ENCODE results near the gene LARGE1.

The LARGE1 gene

DNA sequence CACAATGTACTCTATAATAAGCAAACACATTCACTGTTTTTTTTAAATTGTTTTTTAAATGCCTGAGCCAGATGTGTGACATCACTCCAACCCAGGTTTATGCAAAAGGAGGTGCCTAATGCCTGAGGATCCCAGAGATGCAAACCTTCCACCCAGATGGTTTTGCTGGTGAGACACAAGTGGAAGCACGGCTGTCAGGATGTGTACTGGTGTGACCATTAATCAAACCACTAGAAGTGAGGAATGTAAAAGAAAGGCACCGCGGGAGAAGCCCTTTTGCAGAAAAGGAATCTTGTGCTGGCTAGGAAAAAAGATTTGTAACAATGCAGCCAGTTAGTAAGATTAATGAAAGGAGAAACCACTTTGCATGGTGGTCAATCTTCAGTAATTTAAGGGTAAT lies 407.4 kb downstream of the LARGE1 start:
- DNase-seq (ENCODE audit: insufficient read length, low spot score) = no peak
- no peak for FAIRE-seq

GRCh38 chr22:33510429-33510904 lies 409.8 kb downstream of the LARGE1 start:
- FAIRE-seq = no peak

DNA sequence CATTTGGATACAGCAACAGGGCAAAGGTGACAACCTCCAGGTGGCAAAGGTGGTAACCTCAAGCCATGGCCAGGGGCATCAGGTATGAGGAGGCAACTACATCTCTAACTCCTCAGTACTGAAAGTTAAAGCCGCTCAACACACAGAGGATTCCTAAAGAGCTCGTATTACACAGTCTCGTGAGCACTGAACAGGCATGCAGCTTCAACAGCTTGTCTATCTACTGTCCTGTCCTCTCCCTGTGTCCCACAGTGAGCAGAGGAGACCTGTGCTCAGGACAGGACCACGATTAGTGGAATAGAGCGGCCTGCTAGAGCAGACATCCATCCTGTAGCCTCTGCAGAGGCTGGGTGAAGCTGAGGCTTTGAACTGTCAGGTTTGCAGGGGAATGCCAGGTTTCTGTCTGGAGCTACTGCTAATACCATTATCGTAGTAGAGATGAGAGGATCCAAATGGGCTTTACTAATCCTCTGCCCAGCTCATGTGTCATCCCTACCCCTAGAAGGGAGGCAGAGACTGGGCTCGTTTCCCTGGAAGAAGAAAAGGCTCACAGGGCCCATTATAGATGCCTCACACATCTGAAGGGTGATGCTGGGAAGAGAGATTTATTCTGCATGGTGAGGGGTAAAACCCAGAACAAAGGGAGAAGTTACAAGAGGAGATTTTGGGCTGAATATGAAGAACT lies 415.2 kb downstream of the LARGE1 start:
- FAIRE-seq = no peak
- no peak for DNase-seq (ENCODE audit: insufficient read length, low spot score)

More at GRCh38 chr22:33510429-33510904, 409.8 kb downstream of the LARGE1 start:
- no peak for DNase-seq (ENCODE audit: insufficient read length, low spot score)

DNA sequence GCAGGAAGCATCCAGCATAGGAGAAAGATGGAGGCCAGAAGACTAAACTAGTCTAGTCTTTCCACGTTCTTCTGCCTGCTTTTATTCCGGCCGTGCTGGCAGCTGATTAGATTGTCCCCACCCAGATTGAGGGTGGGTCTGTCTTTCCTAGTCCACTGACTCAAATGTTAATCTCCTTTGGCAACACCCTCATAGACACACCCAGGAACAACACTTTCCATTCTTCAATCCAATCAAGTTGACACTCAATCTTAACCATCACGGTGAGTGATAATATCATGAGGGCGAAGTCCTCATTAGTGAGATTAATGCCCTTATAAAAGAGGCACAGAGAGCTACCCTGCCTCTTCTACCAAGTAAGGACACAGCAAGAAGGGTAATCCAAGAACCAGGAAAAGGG lies 424.2 kb downstream of the LARGE1 start:
- FAIRE-seq (no peak), DNase-seq (ENCODE audit: insufficient read length, low spot score) (no peak)

DNA sequence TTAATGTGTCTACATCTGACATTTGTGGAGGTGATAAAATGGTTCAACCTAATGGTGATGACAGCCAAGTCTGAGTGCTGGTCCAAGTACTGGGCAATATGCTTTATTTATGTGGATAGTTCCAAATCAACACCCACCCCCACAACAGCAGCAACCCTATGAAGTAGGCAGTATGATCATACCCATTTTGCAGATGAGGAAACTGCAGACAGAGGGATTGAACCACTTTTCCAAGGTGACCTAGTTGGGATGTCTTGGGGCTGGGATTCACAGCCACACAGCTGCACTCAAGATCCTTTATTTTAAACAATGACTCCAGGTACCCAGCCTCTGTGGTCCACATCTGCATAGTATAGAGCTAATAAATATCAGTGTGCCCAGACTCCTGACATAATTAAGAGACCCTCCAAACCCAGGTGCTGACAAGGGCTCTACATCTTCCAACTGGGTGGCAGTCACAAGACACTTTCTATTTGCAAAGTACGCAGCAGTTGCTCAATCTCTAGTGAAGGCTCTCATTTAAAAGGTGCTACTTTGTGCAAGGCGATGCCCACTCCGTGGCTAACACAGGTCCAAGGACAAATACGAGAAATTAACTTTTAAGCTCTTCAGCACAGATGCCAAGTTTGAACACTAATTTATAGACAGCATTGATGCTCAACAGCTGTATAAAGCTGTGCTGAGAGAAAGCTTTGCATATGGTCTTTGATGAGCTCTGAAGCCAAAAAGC lies 426.6 kb downstream of the LARGE1 start:
- FAIRE-seq (no peak), DNase-seq (ENCODE audit: insufficient read length, low spot score) (no peak)

- DNase-seq (ENCODE audit: insufficient read length, low spot score) = peak; percentile 12
- no peak for FAIRE-seq
These were observed 428.0 kb downstream of the LARGE1 start for GRCh38 chr22:33492210-33492651.

DNA sequence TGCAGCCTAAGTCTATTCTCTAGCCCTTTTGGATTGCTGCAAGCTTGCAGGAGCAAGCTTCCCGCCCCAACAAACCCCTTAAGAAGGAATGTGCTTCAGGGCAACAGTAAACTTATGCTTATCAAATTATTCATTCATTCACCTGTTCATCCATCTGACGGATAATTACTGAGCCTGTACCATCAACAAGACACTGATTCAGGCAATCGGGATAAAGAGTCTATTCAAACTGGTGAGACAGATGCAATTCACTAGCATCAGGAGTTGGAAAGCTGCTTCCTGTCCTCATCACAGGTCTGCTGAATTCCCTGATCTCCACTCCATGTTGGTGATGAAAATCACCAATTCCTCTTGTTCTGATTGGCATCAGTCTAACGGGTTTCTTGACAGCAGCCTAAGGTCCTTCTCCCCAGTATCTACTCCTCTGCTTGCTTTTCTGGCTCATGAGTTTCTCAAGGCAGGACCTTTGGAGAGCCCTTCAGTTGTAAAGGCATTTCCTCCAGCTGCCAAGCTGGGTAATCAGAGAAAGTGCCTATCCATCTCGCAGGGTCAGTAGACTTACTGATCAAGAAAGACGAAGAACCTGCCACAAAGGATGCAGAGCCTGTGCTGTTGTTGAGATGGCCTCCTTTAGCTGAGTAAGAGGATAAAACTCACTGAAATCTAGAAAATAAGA lies 433.1 kb downstream of the LARGE1 start:
- FAIRE-seq = no peak
- DNase-seq (ENCODE audit: insufficient read length, low spot score) = no peak

DNA sequence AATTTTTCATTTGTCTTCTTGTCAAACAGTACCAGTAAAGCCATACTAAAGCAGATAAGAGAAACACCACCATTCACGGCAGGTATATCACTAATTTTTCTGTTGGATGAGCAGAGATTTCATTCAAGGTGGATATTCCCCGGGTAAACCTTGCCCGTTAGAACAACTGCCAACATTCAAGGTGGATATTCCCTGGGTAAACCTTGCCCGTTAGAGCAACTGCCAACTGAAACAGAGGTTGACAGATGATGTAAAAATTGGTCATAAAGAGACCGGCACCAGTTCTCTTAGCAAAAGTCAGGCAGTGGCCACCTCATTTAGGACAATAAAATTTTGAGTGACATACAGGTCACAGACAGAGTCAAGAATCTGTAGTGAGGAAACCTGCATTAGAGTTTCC lies 438.7 kb downstream of the LARGE1 start:
- FAIRE-seq (no peak), DNase-seq (ENCODE audit: insufficient read length, low spot score) (no peak)

DNA sequence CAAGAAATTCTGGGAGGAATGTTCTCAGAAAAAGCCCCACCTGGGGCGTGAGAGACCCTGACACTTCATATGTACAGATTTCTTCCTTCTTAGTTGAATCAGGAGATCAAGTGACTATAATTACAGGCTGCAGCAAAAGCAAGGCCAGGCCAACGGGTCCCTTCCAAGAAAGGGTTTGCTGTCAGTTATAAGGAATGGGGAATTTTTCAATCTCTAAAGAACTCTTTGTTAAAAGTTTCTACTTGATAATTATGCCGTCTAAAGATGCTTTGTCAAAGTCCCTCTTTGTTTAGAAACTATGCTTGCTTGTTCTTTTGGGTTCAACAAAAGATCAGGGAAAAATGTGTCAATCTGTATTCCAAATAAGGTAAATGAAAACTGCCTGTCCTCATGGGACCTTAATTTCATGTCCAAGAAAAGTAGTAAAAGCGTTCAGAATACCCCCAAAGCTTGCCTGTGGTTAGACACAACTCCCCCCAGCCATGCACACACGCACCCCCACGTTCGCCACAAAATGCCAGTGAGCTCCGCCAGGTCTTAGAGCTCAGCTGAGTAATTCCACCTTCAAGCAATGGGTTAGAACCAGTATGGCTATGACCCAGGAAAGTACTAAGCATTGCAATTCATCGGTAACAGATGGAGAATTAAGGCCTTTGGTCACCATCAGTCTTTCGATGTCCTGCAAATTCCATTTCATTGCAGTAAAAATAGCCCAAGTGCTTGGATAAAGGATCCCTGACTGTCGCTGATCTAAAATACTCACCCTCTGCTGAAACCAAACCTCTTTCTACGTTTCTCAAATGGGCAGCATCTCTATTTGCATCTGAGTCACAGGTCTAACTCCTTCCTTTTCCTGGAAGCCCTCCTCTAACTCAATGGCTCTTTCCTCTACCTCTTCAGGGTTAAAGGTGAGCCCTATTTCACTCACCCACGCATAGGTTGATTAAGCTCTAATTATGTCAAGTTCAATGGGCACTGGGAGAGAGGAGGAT lies 442.9 kb downstream of the LARGE1 start:
- no peak for DNase-seq (ENCODE audit: insufficient read length, low spot score)
- no peak for FAIRE-seq

DNA sequence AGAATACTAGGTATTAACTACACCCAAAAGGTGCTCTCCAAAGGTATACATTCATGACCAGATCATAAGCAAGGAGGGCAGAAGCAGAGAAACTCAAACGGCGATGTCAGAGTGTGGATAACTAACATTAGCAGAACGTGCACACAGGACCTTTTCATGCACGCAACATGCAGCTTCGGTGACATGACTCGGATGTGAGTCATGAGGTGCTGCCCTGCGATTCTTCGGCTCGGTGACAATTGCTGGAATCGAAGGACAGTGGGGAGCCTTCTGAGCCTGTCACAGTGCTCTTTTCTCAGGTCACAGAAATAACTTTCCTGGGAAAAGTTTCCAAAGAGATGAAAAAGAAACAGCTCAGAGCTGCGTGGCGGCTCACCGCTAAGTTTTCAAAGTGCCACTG lies 443.6 kb downstream of the LARGE1 start:
- no peak for FAIRE-seq

DNA sequence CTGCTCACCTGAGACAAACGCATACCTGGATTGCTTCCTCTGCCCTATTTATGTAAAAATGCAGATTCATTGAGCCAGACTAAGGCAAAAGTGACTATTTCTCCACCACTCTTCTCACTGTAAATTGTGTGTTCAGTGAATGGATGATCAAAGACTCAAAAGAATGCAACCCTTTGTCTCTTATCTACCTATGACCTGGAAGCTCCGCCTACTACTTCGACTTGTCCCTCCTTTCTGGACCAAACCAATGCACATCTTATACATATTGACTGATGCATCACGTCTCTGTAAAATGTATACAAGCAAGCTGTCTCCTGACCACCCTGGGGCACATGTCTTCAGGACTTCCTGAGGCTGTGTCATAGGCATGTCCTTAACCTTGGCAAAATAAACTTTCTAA lies 444.1 kb downstream of the LARGE1 start:
- no peak for FAIRE-seq
- DNase-seq (ENCODE audit: insufficient read length, low spot score) = no peak

More for the DNA sequence above, 443.6 kb downstream of the LARGE1 start:
- no peak for DNase-seq (ENCODE audit: insufficient read length, low spot score)

GRCh38 chr22:33474587-33474986 lies 445.7 kb downstream of the LARGE1 start:
- DNase-seq (ENCODE audit: insufficient read length, low spot score) (no peak), FAIRE-seq (no peak)

DNA sequence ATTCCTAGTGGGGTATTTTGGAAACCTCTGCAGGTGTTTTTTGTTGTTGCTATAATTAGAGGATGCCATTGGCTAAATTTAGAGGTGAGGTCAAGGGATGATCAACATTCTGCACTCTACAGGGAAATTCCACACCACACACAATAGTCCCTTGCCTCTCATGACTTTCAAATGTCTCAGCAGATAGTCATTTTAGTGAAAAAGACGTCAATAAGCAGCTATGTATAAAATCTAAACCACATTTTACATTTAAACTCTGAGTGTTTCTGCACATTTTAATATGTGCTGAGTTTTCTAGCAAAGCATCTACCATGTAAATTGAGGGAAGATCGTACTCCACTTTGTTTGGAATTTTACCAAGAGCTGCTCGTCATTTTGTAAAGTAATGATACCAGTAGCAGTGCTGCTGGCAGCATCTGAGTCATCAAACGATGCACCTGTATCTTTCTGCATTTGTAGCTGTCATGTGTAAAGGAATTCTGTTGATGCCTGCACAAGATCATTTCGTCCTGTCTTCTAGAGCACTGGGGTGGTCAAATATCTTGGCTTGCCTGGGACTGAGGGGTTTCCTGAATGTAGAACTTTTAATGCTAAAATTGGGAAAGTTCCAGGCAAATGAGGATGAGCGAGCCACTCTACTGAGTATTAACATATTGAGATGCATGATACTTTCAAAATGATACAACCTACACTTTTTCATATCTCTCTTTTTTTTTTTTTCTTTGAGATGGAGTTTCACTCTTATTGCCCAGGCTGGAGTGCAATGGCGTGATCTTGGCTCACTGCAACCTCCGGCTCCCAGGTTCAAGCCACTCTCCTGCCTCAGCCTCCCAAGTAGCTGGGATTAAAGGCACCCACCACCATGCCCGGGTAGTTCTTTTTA lies 447.6 kb downstream of the LARGE1 start:
- DNase-seq (ENCODE audit: insufficient read length, low spot score) (no peak), FAIRE-seq (peak; percentile 81)

GRCh38 chr22:33470456-33470855 lies 449.8 kb downstream of the LARGE1 start:
- peak; percentile 44 for FAIRE-seq
- DNase-seq (ENCODE audit: insufficient read length, low spot score) = peak; percentile 8

DNA sequence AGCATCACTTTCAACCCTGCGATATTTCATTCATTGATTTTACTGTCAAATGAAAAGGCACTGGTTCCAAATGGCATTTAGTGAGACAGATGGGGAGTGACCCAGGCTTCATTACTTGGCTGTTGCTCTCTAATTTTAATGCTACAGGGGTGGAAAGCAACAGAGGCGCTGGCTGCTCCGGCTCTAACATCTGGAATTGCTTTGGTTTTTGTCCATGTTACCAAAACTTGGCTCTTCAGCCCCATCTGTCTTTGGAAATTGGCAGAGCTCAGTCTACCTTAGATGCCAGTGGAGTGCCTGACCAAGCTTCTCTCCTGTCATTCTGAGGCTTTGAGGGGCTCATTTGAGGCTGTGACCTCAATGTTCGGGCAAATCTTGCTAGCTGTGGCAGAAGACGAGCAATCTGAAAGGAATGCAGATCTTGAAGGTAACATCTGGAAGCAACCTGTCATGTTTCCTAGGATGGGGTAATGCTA lies 452.6 kb downstream of the LARGE1 start:
- no peak for DNase-seq (ENCODE audit: insufficient read length, low spot score)
- FAIRE-seq = no peak

DNA sequence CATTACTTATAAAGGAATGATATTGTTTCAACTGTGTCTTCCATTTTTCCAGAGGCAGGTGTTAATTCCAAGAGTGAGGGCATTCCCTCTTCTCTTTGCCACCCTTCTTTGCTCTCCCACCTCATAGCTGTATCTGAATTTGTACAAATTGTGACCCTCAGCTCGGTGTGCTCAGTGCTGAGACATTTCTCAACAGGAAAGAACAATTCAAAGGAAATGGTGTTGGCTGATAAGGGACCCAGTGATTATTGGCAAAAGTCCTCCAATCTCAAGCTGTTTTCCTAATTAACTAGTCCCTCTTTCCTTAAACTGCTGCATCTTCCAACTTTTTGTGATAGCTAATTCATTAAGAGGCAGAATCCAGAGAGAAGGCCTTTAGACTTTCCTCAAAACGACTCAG lies 453.2 kb downstream of the LARGE1 start:
- FAIRE-seq (no peak), DNase-seq (ENCODE audit: insufficient read length, low spot score) (no peak)

GRCh38 chr22:33465554-33465953 lies 454.7 kb downstream of the LARGE1 start:
- FAIRE-seq (no peak), DNase-seq (ENCODE audit: insufficient read length, low spot score) (no peak)

- DNase-seq (ENCODE audit: insufficient read length, low spot score) (no peak), FAIRE-seq (no peak)
These were observed 455.6 kb downstream of the LARGE1 start for GRCh38 chr22:33464698-33465097.

DNA sequence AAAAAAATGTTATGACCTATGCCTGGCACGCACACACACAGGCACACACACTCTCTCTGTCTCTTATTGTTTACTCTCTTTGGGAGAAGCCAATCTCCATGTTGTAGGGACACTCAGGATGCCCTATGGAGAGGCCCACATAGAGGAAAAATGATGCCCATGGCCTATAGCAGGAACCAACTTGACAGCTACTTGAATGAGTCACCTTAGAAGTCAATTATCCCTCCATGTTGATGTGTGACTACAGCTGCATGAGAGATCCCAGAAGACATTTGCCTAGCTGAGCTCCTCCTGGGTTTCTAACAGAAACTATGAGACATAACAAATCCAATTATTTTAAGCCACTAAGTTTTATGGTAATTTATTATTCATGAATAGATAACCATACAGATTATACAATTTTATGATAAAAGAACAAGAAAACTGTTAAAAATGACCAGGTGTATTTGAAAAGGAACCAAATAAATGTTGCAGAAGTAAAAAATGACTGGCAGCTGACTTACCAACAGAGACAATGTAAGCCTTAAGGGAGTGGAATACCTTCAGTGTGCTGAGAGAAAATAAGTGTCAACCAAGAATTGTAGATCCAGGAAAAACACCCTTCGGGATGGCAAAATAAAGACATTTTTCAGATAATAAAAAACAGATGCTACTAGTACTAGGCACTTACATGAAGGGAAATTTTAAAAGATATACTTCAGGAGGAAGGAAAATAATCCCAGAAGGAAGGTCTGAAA lies 458.4 kb downstream of the LARGE1 start:
- FAIRE-seq (no peak), DNase-seq (ENCODE audit: insufficient read length, low spot score) (no peak)

Data from GM19239 (cell line).